WTC11 (cell line): ENCODE measurements around the gene SERF2. TPM values are rescaled to one million over a fixed set of nuclear protein-coding genes. Genes with fewer than 3 reads are reported as not detected.
"Not testable (repeated sequence)": the region's sequence is repeated elsewhere in the genome, so short reads cannot be mapped to it uniquely, and the experiment has no call there.

Source experiments
- ATAC-seq: fragments of 200-7000 bp; cut with Tn5 transposase; 2 replicates; pipeline ENCODE4 v1.10.0; 2021; ENCODE audit warnings: mild to moderate bottlenecking, moderate library complexity
- CTCF ChIA-PET: fragments of 300-600 bp; sonication (Branson Sonifier 250); formaldehyde crosslinking; loops from one replicate; lab custom pipeline; 2021; ENCODE audit warnings: antibody characterized with exemption; lab: Charles Lee
- POLR2A ChIA-PET: fragments of 350-600 bp; sonication (Branson Sonifier 250); formaldehyde crosslinking; loops from one replicate; lab custom pipeline; 2021; ENCODE audit warnings: antibody characterized with exemption; lab: Charles Lee
- DNase-seq: peaks from one replicate; pipeline ENCODE4 v3.0.0; 2021; ENCODE audit warnings: low spot score
- H3K27ac Mint-ChIP-seq: 2 replicates; pipeline ENCODE4 v1.8.0; 2021; ENCODE audit warnings: mixed read lengths
- H3K27me3 Mint-ChIP-seq: 2 replicates; pipeline ENCODE4 v1.8.0; 2021; ENCODE audit warnings: low read depth, mild to moderate bottlenecking, moderate library complexity, mixed read lengths
- H3K36me3 Mint-ChIP-seq: 2 replicates; pipeline ENCODE4 v1.8.0; 2021; ENCODE audit warnings: mixed read lengths
- H3K4me1 Mint-ChIP-seq: 2 replicates; pipeline ENCODE4 v1.8.0; 2022; ENCODE audit warnings: mixed read lengths
- H3K4me3 Mint-ChIP-seq: 2 replicates; pipeline ENCODE4 v1.8.0; 2021; ENCODE audit warnings: mild to moderate bottlenecking, moderate library complexity, mixed read lengths
- H3K9me3 Mint-ChIP-seq: 2 replicates; pipeline ENCODE4 v1.8.0; 2021; ENCODE audit warnings: mixed read lengths
- ESRRA ChIP-seq: sonication (generic); formaldehyde crosslinking; IDR thresholded peaks from 2 replicates; pipeline ENCODE4 v1.8.1; 2022; ENCODE audit warnings: mild to moderate bottlenecking, missing genetic modification reagents, borderline replicate concordance
- ETV6 ChIP-seq: sonication (generic); formaldehyde crosslinking; IDR thresholded peaks from 2 replicates; pipeline ENCODE4 v1.8.1; 2022; ENCODE audit warnings: mild to moderate bottlenecking, missing genetic modification reagents
- FOXP1 ChIP-seq: sonication (generic); formaldehyde crosslinking; IDR thresholded peaks from 2 replicates; pipeline ENCODE4 v1.8.0; 2022; ENCODE audit warnings: missing genetic modification reagents, mild to moderate bottlenecking, moderate library complexity, borderline replicate concordance
- GTF2I ChIP-seq: fragments of 250-450 bp; sonication (Bioruptor Pico); conservative IDR thresholded peaks from 2 replicates; pipeline ENCODE4 v1.4.0; 2021; ENCODE audit warnings: mild to moderate bottlenecking
- HMGA2 ChIP-seq: fragments of 250-450 bp; sonication (Bioruptor Pico); IDR thresholded peaks from 2 replicates; pipeline ENCODE4 v1.4.0; 2021; ENCODE audit warnings: mild to moderate bottlenecking, moderate library complexity
- NFE2L1 ChIP-seq: sonication (generic); formaldehyde crosslinking; IDR thresholded peaks from 2 replicates; pipeline ENCODE4 v1.8.1; 2023; ENCODE audit warnings: missing genetic modification reagents
- TCF7 ChIP-seq: sonication (generic); formaldehyde crosslinking; IDR thresholded peaks from 2 replicates; pipeline ENCODE4 v1.8.0; 2022; ENCODE audit warnings: mild to moderate bottlenecking, low read depth, missing genetic modification reagents, moderate library complexity
- TEAD1 ChIP-seq: sonication (generic); formaldehyde crosslinking; IDR thresholded peaks from 2 replicates; pipeline ENCODE4 v1.8.0; 2022; ENCODE audit warnings: mild to moderate bottlenecking, missing genetic modification reagents
- ZNF219 ChIP-seq: sonication (generic); formaldehyde crosslinking; IDR thresholded peaks from 2 replicates; pipeline ENCODE4 v1.8.0; 2023; ENCODE audit warnings: missing genetic modification reagents, mild to moderate bottlenecking, borderline replicate concordance
- ZNF263 ChIP-seq: sonication (generic); formaldehyde crosslinking; IDR thresholded peaks from 2 replicates; pipeline ENCODE4 v1.8.1; 2022; ENCODE audit warnings: low read depth, mild to moderate bottlenecking, moderate library complexity, missing genetic modification reagents
- ZNF416 ChIP-seq: fragments of 250-450 bp; sonication (Bioruptor Pico); IDR thresholded peaks from 2 replicates; pipeline ENCODE4 v1.9.0; 2021; ENCODE audit warnings: mild to moderate bottlenecking, inconsistent platforms
- ZNF671 ChIP-seq: fragments of 250-450 bp; sonication (Bioruptor Pico); IDR thresholded peaks from 2 replicates; pipeline ENCODE4 v1.8.0; 2021; ENCODE audit warnings: mild to moderate bottlenecking
- total RNA-seq: library from RNA; stranded (reverse); gene quantifications from 3 replicates; pipeline ENCODE4 v1.2.3, GENCODE V29; 2021
- TF ChIP-seq, protein P1 (sequence below): sonication (generic); formaldehyde crosslinking; IDR thresholded peaks from 2 replicates; pipeline ENCODE4 v1.8.1; 2023; ENCODE audit warnings: mild to moderate bottlenecking, missing genetic modification reagents, borderline replicate concordance
- TF ChIP-seq, protein P2 (sequence below): sonication (generic); formaldehyde crosslinking; IDR thresholded peaks from 2 replicates; pipeline ENCODE4 v1.8.1; 2022; ENCODE audit warnings: mild to moderate bottlenecking, moderate library complexity, missing genetic modification reagents
- TF ChIP-seq, protein P3 (sequence below): sonication (generic); formaldehyde crosslinking; IDR thresholded peaks from 2 replicates; pipeline ENCODE4 v1.8.0; 2022; ENCODE audit warnings: mild to moderate bottlenecking, missing genetic modification reagents
- TF ChIP-seq, protein P4 (sequence below): fragments of 200-600 bp; IDR thresholded peaks from 2 replicates; pipeline ENCODE4 v1.8.0; 2022; ENCODE audit warnings: antibody characterized with exemption
- TF ChIP-seq, protein P5 (sequence below): sonication (generic); formaldehyde crosslinking; conservative IDR thresholded peaks from 2 replicates; pipeline ENCODE4 v1.8.1; 2022; ENCODE audit warnings: mild to moderate bottlenecking, missing genetic modification reagents
- TF ChIP-seq, protein P6 (sequence below): fragments of 250-450 bp; sonication (Bioruptor Pico); IDR thresholded peaks from 2 replicates; pipeline ENCODE4 v1.9.0; 2021; ENCODE audit warnings: moderate library complexity, mild to moderate bottlenecking, inconsistent platforms, borderline replicate concordance
- TF ChIP-seq, protein P7 (sequence below): fragments of 250-450 bp; sonication (Bioruptor Pico); IDR thresholded peaks from 2 replicates; pipeline ENCODE4 v1.8.0; 2021; ENCODE audit warnings: mild to moderate bottlenecking
- TF ChIP-seq, protein P8 (sequence below): fragments of 250-450 bp; sonication (Bioruptor Pico); IDR thresholded peaks from 2 replicates; pipeline ENCODE4 v1.9.0; 2021; ENCODE audit warnings: mild to moderate bottlenecking

SERF2 gene
- total RNA-seq, 1 experiment from 2014 or later = 694 TPM

DNA sequence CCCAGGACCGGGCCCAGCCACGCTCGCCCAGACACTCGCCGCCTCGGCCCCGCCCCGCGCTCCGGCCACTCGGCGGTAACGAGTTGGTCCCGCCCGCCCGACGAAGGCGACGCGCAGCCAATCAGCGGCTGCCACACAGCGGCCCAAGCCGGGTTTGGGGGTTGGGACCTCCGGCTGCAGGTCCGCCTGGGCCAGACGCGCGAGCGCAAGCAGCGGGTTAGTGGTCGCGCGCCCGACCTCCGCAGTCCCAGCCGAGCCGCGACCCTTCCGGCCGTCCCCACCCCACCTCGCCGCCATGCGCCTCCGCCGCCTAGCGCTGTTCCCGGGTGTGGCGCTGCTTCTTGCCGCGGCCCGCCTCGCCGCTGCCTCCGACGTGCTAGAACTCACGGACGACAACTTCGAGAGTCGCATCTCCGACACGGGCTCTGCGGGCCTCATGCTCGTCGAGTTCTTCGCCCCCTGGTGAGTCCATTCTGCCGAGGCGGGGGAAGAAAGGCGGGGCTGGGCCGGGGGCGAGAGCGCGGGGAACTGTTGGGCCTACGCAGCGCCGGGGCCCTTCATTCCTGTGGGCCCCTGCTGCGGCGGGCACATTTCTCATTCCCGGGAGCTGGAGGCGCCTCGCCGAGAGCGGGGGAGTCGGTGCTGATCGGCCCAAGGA, 45.7 kb upstream of the SERF2 start, which contains the start of gene PDIA3 (continued):
- TF ChIP-seq, protein P1, sequence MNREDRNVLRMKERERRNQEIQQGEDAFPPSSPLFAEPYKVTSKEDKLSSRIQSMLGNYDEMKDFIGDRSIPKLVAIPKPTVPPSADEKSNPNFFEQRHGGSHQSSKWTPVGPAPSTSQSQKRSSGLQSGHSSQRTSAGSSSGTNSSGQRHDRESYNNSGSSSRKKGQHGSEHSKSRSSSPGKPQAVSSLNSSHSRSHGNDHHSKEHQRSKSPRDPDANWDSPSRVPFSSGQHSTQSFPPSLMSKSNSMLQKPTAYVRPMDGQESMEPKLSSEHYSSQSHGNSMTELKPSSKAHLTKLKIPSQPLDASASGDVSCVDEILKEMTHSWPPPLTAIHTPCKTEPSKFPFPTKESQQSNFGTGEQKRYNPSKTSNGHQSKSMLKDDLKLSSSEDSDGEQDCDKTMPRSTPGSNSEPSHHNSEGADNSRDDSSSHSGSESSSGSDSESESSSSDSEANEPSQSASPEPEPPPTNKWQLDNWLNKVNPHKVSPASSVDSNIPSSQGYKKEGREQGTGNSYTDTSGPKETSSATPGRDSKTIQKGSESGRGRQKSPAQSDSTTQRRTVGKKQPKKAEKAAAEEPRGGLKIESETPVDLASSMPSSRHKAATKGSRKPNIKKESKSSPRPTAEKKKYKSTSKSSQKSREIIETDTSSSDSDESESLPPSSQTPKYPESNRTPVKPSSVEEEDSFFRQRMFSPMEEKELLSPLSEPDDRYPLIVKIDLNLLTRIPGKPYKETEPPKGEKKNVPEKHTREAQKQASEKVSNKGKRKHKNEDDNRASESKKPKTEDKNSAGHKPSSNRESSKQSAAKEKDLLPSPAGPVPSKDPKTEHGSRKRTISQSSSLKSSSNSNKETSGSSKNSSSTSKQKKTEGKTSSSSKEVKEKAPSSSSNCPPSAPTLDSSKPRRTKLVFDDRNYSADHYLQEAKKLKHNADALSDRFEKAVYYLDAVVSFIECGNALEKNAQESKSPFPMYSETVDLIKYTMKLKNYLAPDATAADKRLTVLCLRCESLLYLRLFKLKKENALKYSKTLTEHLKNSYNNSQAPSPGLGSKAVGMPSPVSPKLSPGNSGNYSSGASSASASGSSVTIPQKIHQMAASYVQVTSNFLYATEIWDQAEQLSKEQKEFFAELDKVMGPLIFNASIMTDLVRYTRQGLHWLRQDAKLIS (CRISPR knock-in tag) = peak; percentile 61; the same call in 1 of the 2 replicates
- TF ChIP-seq NFE2L1 (0 out of 2 replicates have a peak, but pooled peaks have one; percentile 71), TEAD1 (CRISPR knock-in tag) (peak; percentile 89; the same call in 1 of the 2 replicates)
- TF ChIP-seq, protein P2, sequence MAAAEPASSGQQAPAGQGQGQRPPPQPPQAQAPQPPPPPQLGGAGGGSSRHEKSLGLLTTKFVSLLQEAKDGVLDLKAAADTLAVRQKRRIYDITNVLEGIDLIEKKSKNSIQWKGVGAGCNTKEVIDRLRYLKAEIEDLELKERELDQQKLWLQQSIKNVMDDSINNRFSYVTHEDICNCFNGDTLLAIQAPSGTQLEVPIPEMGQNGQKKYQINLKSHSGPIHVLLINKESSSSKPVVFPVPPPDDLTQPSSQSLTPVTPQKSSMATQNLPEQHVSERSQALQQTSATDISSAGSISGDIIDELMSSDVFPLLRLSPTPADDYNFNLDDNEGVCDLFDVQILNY (CRISPR knock-in tag) = peak; percentile 94
- TF ChIP-seq, protein P3, sequence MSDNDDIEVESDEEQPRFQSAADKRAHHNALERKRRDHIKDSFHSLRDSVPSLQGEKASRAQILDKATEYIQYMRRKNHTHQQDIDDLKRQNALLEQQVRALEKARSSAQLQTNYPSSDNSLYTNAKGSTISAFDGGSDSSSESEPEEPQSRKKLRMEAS (CRISPR knock-in tag) = peak; percentile 92

DNA sequence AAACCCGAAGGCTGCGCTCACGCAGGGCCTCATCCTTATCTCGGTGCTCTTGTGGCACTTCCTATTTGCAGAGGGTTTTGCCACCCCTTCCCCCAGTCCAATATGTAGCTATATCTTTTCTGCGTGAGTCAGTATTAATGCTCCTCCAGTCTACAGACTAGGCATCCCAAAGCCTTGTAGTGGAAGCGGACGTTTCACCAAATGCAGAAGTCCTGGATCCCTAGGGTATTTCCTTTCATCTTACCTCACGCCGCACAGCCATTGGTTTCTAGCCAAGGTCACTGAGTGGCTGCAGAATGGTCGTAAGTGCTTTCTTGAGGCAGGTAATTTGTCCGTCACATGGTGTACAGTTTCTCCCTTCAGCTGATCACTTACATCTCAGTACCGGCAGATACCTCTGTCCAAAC, 45.2 kb upstream of the SERF2 start:
- ATAC-seq, DNase-seq, POLR2A ChIA-PET, H3K27me3 Mint-ChIP-seq, H3K9me3 Mint-ChIP-seq, CTCF ChIA-PET: not testable (repeated sequence)
- Mint-ChIP-seq H3K4me3 (peak overlapping the region; percentile 96), H3K36me3 (peaks cover 17% of the 10 kb centered on the region), H3K4me1 (peaks cover 33% of the 10 kb centered on the region), H3K27ac (peak overlapping the region; percentile 99)

DNA sequence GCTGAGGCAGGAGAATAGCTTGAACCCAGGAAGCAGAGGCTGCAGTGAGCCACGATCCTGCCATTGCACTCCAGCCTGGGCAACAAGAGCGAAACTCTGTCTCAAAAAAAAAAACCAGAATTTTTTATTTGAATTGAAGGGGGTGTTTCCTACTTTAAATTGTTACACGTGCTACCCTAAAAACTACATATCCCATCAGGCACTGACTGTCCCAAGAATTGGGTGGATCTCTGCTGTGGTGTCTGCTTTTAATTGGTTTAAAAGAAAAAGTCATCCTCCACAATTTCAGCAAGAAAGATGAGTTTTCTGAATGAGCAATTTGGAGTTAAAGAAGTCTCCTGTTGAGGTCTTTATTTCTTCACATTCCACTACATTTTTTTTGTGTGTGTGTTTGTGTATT, 43.7 kb upstream of the SERF2 start:
- Mint-ChIP-seq H3K27ac (no peak overlapping the region), H3K36me3 (peaks cover 27% of the 10 kb centered on the region), H3K4me3 (peak overlapping the region; percentile 96), H3K27me3 (no peaks in the 10 kb centered on the region), H3K9me3 (no peaks in the 10 kb centered on the region), H3K4me1 (peaks cover 33% of the 10 kb centered on the region)
- POLR2A ChIA-PET = no interaction called here
- ATAC-seq (no peak), DNase-seq (no peak)
- CTCF ChIA-PET = no interaction called here
- no peak for TF ChIP-seq ZNF416 (CRISPR knock-in tag)
- no peak for TF ChIP-seq ETV6
- TF ChIP-seq HMGA2 (CRISPR knock-in tag) = no peak
- TF ChIP-seq ESRRA (CRISPR knock-in tag) = no peak
- no peak for TF ChIP-seq TCF7 (CRISPR knock-in tag)
- TF ChIP-seq, protein P4, sequence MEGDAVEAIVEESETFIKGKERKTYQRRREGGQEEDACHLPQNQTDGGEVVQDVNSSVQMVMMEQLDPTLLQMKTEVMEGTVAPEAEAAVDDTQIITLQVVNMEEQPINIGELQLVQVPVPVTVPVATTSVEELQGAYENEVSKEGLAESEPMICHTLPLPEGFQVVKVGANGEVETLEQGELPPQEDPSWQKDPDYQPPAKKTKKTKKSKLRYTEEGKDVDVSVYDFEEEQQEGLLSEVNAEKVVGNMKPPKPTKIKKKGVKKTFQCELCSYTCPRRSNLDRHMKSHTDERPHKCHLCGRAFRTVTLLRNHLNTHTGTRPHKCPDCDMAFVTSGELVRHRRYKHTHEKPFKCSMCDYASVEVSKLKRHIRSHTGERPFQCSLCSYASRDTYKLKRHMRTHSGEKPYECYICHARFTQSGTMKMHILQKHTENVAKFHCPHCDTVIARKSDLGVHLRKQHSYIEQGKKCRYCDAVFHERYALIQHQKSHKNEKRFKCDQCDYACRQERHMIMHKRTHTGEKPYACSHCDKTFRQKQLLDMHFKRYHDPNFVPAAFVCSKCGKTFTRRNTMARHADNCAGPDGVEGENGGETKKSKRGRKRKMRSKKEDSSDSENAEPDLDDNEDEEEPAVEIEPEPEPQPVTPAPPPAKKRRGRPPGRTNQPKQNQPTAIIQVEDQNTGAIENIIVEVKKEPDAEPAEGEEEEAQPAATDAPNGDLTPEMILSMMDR = no peak
- no peak for TF ChIP-seq FOXP1 (CRISPR knock-in tag)
- TF ChIP-seq GTF2I (CRISPR knock-in tag) = no peak
- no peak for TF ChIP-seq ZNF263
- TF ChIP-seq, protein P5, sequence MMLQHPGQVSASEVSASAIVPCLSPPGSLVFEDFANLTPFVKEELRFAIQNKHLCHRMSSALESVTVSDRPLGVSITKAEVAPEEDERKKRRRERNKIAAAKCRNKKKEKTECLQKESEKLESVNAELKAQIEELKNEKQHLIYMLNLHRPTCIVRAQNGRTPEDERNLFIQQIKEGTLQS = no peak
- no peak for TF ChIP-seq ZNF219 (CRISPR knock-in tag)
- TF ChIP-seq, protein P6, sequence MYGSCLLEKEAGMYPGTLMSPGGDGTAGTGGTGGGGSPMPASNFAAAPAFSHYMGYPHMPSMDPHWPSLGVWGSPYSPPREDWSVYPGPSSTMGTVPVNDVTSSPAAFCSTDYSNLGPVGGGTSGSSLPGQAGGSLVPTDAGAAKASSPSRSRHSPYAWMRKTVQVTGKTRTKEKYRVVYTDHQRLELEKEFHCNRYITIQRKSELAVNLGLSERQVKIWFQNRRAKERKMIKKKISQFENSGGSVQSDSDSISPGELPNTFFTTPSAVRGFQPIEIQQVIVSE = no peak
- TF ChIP-seq, protein P7, sequence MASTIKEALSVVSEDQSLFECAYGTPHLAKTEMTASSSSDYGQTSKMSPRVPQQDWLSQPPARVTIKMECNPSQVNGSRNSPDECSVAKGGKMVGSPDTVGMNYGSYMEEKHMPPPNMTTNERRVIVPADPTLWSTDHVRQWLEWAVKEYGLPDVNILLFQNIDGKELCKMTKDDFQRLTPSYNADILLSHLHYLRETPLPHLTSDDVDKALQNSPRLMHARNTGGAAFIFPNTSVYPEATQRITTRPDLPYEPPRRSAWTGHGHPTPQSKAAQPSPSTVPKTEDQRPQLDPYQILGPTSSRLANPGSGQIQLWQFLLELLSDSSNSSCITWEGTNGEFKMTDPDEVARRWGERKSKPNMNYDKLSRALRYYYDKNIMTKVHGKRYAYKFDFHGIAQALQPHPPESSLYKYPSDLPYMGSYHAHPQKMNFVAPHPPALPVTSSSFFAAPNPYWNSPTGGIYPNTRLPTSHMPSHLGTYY (CRISPR knock-in tag) = no peak
- TF ChIP-seq, protein P8, sequence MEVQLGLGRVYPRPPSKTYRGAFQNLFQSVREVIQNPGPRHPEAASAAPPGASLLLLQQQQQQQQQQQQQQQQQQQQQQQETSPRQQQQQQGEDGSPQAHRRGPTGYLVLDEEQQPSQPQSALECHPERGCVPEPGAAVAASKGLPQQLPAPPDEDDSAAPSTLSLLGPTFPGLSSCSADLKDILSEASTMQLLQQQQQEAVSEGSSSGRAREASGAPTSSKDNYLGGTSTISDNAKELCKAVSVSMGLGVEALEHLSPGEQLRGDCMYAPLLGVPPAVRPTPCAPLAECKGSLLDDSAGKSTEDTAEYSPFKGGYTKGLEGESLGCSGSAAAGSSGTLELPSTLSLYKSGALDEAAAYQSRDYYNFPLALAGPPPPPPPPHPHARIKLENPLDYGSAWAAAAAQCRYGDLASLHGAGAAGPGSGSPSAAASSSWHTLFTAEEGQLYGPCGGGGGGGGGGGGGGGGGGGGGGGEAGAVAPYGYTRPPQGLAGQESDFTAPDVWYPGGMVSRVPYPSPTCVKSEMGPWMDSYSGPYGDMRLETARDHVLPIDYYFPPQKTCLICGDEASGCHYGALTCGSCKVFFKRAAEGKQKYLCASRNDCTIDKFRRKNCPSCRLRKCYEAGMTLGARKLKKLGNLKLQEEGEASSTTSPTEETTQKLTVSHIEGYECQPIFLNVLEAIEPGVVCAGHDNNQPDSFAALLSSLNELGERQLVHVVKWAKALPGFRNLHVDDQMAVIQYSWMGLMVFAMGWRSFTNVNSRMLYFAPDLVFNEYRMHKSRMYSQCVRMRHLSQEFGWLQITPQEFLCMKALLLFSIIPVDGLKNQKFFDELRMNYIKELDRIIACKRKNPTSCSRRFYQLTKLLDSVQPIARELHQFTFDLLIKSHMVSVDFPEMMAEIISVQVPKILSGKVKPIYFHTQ (CRISPR knock-in tag) = no peak
- TF ChIP-seq ZNF671 (CRISPR knock-in tag) = no peak
